ENCODE results near the gene ZNF418.

DNA sequence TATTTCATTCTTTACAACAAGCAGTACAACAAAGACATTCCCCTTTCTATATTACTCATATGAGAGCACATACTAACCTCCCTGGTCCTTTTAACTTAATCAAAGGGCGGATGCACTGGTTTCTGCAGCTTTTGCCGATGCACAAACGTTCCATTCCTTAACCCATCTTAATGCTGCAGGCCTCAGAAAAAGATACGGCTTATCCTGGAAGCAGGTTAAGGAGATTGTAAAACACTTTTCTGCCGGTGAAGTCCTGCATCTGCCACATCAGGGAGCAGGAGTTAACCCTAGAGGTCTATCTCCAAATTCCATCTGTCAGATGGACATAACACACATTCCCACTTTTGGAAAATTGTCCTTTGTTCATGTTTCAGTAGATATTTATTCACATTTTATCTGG lies 34.9 kb downstream of the ZNF418 start:
- TF ChIP-seq, protein P1, sequence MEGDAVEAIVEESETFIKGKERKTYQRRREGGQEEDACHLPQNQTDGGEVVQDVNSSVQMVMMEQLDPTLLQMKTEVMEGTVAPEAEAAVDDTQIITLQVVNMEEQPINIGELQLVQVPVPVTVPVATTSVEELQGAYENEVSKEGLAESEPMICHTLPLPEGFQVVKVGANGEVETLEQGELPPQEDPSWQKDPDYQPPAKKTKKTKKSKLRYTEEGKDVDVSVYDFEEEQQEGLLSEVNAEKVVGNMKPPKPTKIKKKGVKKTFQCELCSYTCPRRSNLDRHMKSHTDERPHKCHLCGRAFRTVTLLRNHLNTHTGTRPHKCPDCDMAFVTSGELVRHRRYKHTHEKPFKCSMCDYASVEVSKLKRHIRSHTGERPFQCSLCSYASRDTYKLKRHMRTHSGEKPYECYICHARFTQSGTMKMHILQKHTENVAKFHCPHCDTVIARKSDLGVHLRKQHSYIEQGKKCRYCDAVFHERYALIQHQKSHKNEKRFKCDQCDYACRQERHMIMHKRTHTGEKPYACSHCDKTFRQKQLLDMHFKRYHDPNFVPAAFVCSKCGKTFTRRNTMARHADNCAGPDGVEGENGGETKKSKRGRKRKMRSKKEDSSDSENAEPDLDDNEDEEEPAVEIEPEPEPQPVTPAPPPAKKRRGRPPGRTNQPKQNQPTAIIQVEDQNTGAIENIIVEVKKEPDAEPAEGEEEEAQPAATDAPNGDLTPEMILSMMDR (IDR thresholded peaks at IDR 0.05), result no peak
- no peak for TF ChIP-seq ZFX (IDR thresholded peaks at IDR 0.05; ENCODE audit: borderline replicate concordance)
